HG03025 (cell line): ENCODE data around the gene ACAA1.

Experiments used
- ATAC-seq: cut with Tn5 transposase; IDR thresholded peaks from one replicate; pipeline ENCODE4 v1.9.1; 2021; ENCODE audit warnings: mild to moderate bottlenecking, moderate library complexity; ENCODE audit not compliant: unreplicated experiment, low FRiP score

ACAA1 gene

GRCh38 chr3:38120693-38121450, 16.1 kb downstream of the ACAA1 start:
- no peak for ATAC-seq

- ATAC-seq: no peak
Observed at GRCh38 chr3:38119821-38120692, 16.9 kb downstream of the ACAA1 start.

GRCh38 chr3:38119248-38119544, 17.7 kb downstream of the ACAA1 start:
- no peak for ATAC-seq

DNA sequence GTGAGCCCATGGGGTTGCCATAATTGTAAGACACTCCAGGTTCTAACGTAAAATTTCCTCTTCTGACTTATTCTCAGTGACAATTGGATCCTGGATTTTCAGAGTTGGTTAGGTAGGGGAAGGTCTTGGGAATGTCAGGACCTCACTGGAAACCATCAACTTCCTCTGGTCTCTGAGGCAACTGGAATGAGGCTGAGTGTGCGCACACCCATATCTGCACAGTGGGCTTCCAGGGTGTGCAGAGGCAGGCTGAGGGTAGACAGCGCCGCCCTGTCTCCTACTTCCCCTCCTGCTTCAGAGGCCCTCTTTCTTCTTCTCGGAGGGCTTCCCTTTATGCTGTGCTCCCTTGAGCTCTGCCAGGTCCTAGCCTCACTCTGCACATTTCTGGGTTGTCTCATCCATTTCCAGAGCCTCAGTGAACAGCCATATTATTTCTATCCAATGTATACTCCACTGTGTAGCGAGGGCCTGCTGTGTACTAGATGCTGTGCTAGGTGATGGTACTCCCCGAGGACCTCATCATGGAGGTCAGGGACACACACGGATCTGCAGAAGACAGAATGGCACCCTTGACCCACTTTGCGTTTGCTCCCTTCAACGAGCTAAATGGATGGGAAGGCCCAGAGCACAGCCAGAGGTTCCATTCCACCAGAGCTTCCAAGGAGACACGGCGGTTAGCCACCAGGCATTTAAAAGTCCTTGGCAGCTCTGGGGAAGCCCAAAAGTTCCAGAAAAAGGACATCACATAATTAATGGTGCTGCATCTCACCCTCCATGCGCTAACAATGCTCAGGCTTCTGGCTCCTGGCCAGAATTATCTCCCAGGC, 18.3 kb downstream of the ACAA1 start:
- ATAC-seq: no peak

DNA sequence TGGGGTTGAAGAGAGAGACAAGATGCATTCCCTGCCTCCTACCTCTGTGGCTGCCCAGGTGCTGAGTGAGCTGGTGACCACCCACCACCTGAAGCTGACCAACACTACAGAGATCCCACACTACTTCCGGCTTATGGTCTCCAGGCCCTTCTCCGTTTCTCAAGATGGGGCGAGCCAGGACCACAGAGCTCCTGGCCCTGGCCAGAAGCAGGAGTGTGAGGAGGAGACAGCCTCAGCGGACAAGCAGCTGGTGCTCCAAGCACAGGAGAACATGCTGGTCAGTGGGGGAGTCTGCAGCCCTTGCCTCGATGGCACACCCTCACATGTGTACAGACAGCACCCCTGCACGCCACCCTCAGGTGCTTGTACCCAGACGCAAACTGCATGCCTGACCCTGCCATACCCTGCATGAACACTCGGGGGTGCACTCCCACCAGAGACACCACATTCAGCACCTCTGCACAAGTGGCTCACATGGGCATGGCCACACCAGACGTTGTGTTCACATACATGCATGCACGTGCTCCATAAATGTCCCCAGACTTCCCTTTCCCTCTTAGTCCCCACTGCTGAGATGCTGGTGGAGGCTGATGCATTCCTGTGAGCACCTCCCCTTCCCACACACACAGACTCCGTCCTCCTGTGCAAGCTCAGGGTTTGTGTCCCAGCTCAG, 19.0 kb downstream of the ACAA1 start:
- peak; percentile 47 for ATAC-seq

- no peak for ATAC-seq
Observed at GRCh38 chr3:38117163-38117716, 19.7 kb downstream of the ACAA1 start.

GRCh38 chr3:38116471-38117162, 20.3 kb downstream of the ACAA1 start:
- no peak for ATAC-seq

DNA sequence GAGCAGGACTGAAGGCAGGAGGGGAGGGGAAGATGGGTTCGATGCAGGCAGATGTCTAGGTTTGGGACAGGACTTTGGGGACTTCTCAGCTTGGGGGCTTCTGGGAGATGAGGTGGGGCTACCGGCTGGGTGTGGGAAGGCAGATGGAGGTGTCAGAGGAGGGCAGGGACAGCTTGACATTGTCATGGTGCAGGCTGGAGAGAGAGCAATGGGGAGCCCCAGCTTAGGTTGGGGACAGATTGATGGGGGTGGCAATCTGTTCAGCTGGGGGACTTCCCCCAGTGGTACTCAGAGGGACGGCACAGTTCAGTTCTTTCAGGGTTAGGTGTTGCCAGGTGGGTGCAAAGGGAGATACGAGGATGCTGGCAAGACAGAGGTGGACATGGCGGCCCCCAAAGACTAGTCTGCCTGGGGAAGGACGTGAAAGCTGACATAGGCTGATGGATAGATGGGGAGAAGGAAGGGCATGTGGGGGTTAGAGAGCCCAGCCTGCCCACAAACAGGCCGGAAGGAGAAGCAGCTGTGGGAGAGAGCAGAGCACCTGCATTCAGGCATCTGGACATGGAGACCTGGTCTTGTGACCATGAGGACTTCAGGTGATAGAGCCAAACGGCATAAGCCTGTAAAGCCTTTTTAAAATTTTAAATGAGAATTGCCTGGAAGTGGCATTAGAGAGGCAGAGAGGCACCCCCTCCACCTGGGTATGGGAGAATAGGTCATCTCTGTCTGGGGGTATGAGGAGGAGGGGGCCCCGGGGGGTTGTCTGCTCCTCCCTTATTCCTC, 21.1 kb downstream of the ACAA1 start:
- ATAC-seq: no peak

DNA sequence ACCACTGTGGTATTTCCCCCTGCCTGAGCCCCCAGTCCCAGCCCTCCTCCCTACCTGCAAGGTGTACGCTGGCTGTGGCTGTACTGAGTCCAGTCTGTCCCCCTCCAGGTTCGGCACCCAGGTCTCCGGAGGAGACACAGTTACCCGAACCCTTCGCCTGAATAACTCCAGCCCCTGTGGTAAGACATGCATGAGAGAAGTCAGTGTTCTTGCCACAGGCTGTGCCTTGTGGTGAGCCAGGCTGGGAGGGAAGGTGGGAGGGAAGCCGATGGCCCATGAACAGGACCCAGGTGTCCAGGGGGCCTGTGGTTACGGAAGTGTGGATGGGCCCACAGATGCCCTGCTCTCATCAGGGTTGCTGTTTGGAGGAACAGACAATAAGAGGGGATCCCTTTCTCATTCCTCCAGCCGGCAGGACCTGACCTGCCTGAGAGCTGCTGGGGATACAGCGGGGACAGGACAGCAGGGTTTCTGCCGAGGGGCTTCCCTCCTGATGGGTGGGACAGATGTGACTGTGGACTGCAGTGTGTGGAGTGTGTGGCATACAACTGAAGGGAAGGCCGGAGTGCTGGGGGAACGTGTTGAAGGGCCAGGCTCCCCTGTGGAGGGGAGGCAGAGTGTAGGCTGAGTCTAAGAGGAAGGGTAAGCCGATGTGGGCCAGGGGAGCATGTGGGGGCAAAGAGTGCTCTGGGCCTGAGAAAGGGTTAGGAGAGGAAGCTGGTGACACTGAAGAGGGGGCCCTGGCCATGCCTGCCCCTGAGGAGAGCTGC, 21.9 kb downstream of the ACAA1 start:
- no peak for ATAC-seq

GRCh38 chr3:38114052-38114874, 22.7 kb downstream of the ACAA1 start:
- ATAC-seq: no peak

DNA sequence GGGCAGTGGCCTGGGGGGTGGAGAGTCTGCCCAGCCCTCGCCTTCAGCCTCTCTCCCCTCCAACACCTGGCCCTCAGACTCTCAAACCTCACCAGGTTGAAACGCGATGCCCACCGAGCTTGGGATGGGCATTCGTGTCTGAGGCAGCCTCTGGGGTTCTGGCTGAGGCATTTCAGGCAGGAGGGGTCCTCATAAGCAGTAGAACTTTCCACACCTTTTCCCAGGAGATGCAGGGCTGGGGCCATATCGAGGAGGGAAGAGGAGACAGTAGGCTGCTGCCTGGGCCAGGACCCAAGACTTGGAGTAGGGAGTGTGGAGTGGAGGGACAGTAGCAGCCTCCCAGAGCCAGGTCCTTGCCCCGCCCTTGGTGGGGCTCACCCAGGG, 24.6 kb downstream of the ACAA1 start:
- ATAC-seq: no peak

- no peak for ATAC-seq
Observed at GRCh38 chr3:38111696-38112377, 25.1 kb downstream of the ACAA1 start.

GRCh38 chr3:38111201-38111600, 25.7 kb downstream of the ACAA1 start:
- no peak for ATAC-seq

DNA sequence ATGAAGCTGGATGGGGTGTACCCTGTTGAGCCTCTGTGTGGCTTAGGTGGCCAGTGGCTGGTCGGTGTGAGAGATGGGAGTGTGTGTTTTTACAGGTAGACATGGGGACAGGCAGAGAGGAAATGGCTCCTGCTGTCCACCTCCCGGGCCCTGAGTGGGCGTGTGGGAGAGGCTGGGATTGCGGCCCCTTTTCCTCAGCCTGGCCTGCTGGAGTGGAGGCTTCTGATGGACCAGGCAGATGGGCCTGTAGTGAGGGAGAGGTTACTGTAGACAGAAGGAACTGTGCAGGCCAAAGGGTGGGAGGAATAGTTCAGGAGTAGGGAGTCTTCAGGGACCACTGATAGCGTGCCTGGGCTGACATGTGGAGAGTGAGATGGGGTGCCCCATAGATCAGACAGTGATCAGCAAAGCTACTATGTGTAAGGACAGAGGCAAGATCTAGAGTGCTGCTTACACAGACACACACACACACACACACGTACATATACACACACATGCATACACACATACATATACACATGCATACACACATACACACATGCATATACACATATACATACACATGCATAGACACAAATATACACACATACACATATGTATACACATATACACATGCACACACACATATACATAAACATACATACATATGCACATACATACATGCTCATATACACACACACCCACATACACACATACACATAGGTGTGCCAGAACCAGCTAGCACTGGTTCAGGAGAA, 26.4 kb downstream of the ACAA1 start:
- no peak for ATAC-seq

- no peak for ATAC-seq
Observed at GRCh38 chr3:38109580-38110313, 27.2 kb downstream of the ACAA1 start.
